SK-N-SH (cell line): ENCODE measurements around the gene FAM20A. TPM values are rescaled to one million over a fixed set of nuclear protein-coding genes. Genes with fewer than 3 reads are reported as not detected.

Experiments used
- CTCF ChIA-PET: fragments of 300-600, 350-600 bp; formaldehyde crosslinking; extraction: SDS; loops from one replicate; lab custom pipeline; 2021; lab: Yijun Ruan, JAX
- POLR2A ChIA-PET: fragments of 350-600 bp; sonication (Branson Sonifier 250); formaldehyde crosslinking; extraction: SDS; loops from one replicate; lab custom pipeline; 2020; ENCODE audit warnings: antibody characterized with exemption, inconsistent platforms; lab: Yijun Ruan, JAX
- DNase-seq: peaks from one replicate; pipeline ENCODE4 v3.0.0; 2012
- H2AFZ ChIP-seq: fragments of 200-600 bp; sonication (generic); 2 replicates; pipeline ENCODE4 v1.8.1; 2016; ENCODE audit warnings: antibody characterized with exemption, mild to moderate bottlenecking, low read depth
- H3F3A ChIP-seq: fragments of 200-600 bp; sonication (generic); replicated peaks from 2 replicates; pipeline ENCODE3; 2016; ENCODE audit warnings: antibody characterized with exemption, mild to moderate bottlenecking; ENCODE audit not compliant: insufficient read depth
- H3K27ac ChIP-seq, 2 experiments: fragments of 200-500 bp in 1 of 2; fragments of 200-600 bp in 1 of 2; sonication (Bioruptor generic) in 1 of 2; sonication (generic), shearing (Covaris generic) in 1 of 2; 2 replicates each; pipeline versions ENCODE4 v1.5.1 to v1.6.1; 2014 to 2016; ENCODE audit warnings: low read depth in 2 of 2, inconsistent platforms in 1 of 2, low read length in 1 of 2, mild to moderate bottlenecking in 1 of 2, mixed read lengths in 1 of 2
- H3K27me3 ChIP-seq: fragments of 200-600 bp; sonication (generic), shearing (Covaris generic); 2 replicates; pipeline ENCODE4 v1.6.1; 2016; ENCODE audit warnings: mixed run types; ENCODE audit not compliant: insufficient read depth
- H3K36me3 ChIP-seq, 2 experiments: fragments of 200-500 bp in 1 of 2; fragments of 200-600 bp in 1 of 2; sonication (Bioruptor generic) in 1 of 2; sonication (generic) in 1 of 2; replicated peaks in 1 of 2; 2 replicates each; pipeline versions ENCODE3 to v1.5.1; 2014 to 2016; ENCODE audit warnings: low read length in 1 of 2, mild to moderate bottlenecking in 1 of 2; ENCODE audit not compliant: insufficient read depth in 2 of 2, control insufficient read depth in 1 of 2
- H3K4me1 ChIP-seq, 2 experiments: fragments of 200-500 bp in 1 of 2; fragments of 200-600 bp in 1 of 2; sonication (Bioruptor generic) in 1 of 2; sonication (generic), shearing (Covaris generic) in 1 of 2; 2 replicates each; pipeline versions ENCODE4 v1.5.1 to v1.6.1; 2014 to 2016; ENCODE audit warnings: low read depth in 1 of 2, low read length in 1 of 2, mixed run types in 1 of 2; ENCODE audit not compliant: insufficient read depth in 2 of 2, control insufficient read depth in 1 of 2
- H3K4me2 ChIP-seq: fragments of 200-600 bp; sonication (generic), shearing (Covaris generic); 2 replicates; pipeline ENCODE4 v1.6.1; 2017; ENCODE audit warnings: mixed run types
- H3K4me3 ChIP-seq, 2 experiments: fragments of 200-500 bp in 1 of 2; fragments of 200-600 bp in 1 of 2; sonication (Bioruptor generic) in 1 of 2; sonication (generic), shearing (Covaris generic) in 1 of 2; 2 replicates each; pipeline versions ENCODE4 v1.5.1 to v1.8.1; 2014 to 2016; ENCODE audit warnings: low read depth in 2 of 2, inconsistent platforms in 1 of 2, low read length in 1 of 2, mild to moderate bottlenecking in 1 of 2, mixed read lengths in 1 of 2, moderate library complexity in 1 of 2
- H3K79me2 ChIP-seq: fragments of 200-600 bp; sonication (generic); 2 replicates; pipeline ENCODE4 v1.8.1; 2017; ENCODE audit warnings: mild to moderate bottlenecking; ENCODE audit not compliant: insufficient read depth
- H3K9ac ChIP-seq: fragments of 200-600 bp; sonication (generic); 2 replicates; pipeline ENCODE4 v1.6.1; 2017; ENCODE audit warnings: mixed run types
- H3K9me2 ChIP-seq: fragments of 200-600 bp; sonication (generic); 2 replicates; pipeline ENCODE4 v1.6.1; 2017; ENCODE audit warnings: mixed run types
- H3K9me3 ChIP-seq: fragments of 200-600 bp; sonication (generic); 2 replicates; pipeline ENCODE4 v1.6.1; 2017; ENCODE audit warnings: mixed run types, mild to moderate bottlenecking, moderate library complexity
- H4K20me1 ChIP-seq: fragments of 200-600 bp; sonication (generic); 2 replicates; pipeline ENCODE4 v1.6.1; 2017; ENCODE audit warnings: mild to moderate bottlenecking, mixed run types; ENCODE audit not compliant: insufficient read depth
- MXI1 ChIP-seq: IDR thresholded peaks from 2 replicates; pipeline ENCODE4 v1.6.1; 2012; ENCODE audit warnings: mild to moderate bottlenecking, low read depth, low read length, improper control_type of control experiment
- TEAD4 ChIP-seq: IDR thresholded peaks from 2 replicates; pipeline ENCODE4 v1.4.0; 2012; ENCODE audit warnings: mild to moderate bottlenecking, borderline replicate concordance; ENCODE audit not compliant: insufficient read depth
- WGBS: methylation state at CpG from one replicate; pipeline ENCODE4 v1.1.6; 2017; ENCODE audit warnings: low lambda C conversion rate; 5-methylcytosine and 5-hydroxymethylcytosine counted together
- polyA plus RNA-seq, 3 experiments: library from polyadenylated mRNA; depleted of rRNA; stranded (reverse); fragments of >200 nt; gene quantifications; 2 replicates each; pipeline ENCODE4 v1.2.3, GENCODE V29; 2012
- TF ChIP-seq, protein P1 (sequence below): IDR thresholded peaks from 2 replicates; pipeline ENCODE4 v1.4.0; 2012; ENCODE audit warnings: low read depth, borderline replicate concordance
- TF ChIP-seq, protein P2 (sequence below): IDR thresholded peaks from 2 replicates; pipeline ENCODE4 v1.6.1; 2012; ENCODE audit warnings: mild to moderate bottlenecking, low read depth, low read length, moderate library complexity
- TF ChIP-seq, protein P3 (sequence below): fragments of 150-350 bp; IDR thresholded peaks from 2 replicates; pipeline ENCODE4 v1.6.1; 2016; ENCODE audit warnings: mild to moderate bottlenecking, low read depth, low read length

Gene FAM20A
- polyA plus RNA-seq, 1 of the 3 experiments (the other 2 are of a cell fraction): not detected

DNA sequence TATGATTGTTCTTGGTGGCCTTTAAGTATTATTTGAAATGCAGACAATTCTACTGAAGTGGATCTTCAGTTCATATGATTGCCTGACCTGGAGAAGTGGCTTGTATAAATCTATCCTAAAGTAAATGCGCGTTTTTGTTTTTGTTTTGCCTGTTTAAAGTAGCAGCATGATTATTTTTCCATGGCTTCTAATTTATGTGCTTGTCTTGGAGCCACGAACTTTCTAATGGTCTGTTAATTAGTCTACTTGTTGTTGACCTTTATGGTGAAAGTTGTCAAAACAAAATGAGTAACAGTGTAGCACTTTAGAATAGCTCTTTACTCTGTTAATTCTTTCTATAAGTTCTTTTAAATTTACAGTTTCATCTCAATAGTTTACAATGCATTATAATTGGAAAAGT, 87.2 kb downstream of the FAM20A start:
- peaks cover 38 to 39% of the 10 kb centered on the region in 2 experiments for H3K36me3 ChIP-seq

DNA sequence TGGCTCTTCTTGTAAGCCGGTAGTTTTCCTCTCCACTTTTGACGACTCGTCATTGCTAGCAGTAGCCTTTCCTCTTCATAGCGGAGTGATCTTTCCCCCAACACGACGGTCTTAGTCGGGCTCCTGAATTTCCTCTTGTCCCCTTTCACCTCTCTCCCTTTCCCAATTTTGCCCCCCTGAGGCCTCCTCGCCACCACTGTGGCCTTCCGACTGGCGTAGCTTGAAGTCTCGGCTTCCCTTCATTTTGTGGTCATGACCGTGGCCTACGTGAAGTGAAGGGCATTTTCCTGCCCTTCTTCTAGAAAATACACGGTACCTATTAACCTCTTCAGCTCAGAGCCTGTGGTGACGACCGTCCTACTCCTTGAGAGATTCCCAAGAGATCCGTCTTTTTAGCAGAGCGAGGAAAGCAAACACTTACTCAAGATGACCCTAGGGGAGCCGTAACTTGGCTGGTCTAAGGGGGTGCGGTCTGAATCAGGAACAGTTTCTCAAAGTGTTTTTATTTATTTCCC, 88.2 kb downstream of the FAM20A start:
- H3K27me3 ChIP-seq: no peaks in the 10 kb centered on the region
- peaks cover 58% of the 10 kb centered on the region for H3K79me2 ChIP-seq
- H3K9ac ChIP-seq: peak overlapping the region; percentile 92
- H3K4me3 ChIP-seq: peak overlapping the region; percentile 78 to 98
- H4K20me1 ChIP-seq: peaks cover 46% of the 10 kb centered on the region
- H3K4me1 ChIP-seq: peaks cover 17 to 27% of the 10 kb centered on the region in 2 experiments; a peak in 2 of 4 replicates
- peaks cover 30% of the 10 kb centered on the region in 2 experiments for H3K36me3 ChIP-seq
- peak overlapping the region; percentile 97 to 98 for H3K27ac ChIP-seq
- CTCF ChIA-PET: interaction anchor here (1.4 to 1.6 kb wide), 2 partner anchors 47 to 248 kb away, joined by 3 to 7 read pairs; no protein-coding TSS in a partner anchor
- H3K9me3 ChIP-seq: no peaks in the 10 kb centered on the region
- H3F3A ChIP-seq: peaks cover 10% of the 10 kb centered on the region
- POLR2A ChIA-PET: interaction anchor here (0.6 to 0.9 kb wide), 3 partner anchors 13 to 63 kb away, joined by 3 to 4 read pairs (median 4); no protein-coding TSS in a partner anchor
- TF ChIP-seq, protein P1, sequence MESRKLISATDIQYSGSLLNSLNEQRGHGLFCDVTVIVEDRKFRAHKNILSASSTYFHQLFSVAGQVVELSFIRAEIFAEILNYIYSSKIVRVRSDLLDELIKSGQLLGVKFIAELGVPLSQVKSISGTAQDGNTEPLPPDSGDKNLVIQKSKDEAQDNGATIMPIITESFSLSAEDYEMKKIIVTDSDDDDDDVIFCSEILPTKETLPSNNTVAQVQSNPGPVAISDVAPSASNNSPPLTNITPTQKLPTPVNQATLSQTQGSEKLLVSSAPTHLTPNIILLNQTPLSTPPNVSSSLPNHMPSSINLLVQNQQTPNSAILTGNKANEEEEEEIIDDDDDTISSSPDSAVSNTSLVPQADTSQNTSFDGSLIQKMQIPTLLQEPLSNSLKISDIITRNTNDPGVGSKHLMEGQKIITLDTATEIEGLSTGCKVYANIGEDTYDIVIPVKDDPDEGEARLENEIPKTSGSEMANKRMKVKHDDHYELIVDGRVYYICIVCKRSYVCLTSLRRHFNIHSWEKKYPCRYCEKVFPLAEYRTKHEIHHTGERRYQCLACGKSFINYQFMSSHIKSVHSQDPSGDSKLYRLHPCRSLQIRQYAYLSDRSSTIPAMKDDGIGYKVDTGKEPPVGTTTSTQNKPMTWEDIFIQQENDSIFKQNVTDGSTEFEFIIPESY: no peak
- WGBS: 1% methylated on average over 20 of the region's 20 CpGs
- H3K9me2 ChIP-seq: no peaks in the 10 kb centered on the region
- H3K4me2 ChIP-seq: peak overlapping the region; percentile 96
- H2AFZ ChIP-seq: peak overlapping the region; percentile 98; the same call in 1 of the 2 replicates
- DNase-seq: peak; percentile 41

More for the DNA sequence above, 87.2 kb downstream of the FAM20A start:
- H3K27ac ChIP-seq: peak overlapping the region in 1 of 2 experiments; percentile 98; a peak in 1 of 4 replicates
- H3K9me2 ChIP-seq: no peaks in the 10 kb centered on the region
- H3F3A ChIP-seq: peaks cover 10% of the 10 kb centered on the region
- peaks cover 48% of the 10 kb centered on the region for H4K20me1 ChIP-seq
- H3K4me2 ChIP-seq: peak overlapping the region; percentile 96
- H3K4me1 ChIP-seq: peaks cover 17 to 27% of the 10 kb centered on the region in 2 experiments; a peak in 2 of 4 replicates
- no peaks in the 10 kb centered on the region for H3K9me3 ChIP-seq
- DNase-seq: no peak
- 18% methylated on average over 3 of the region's 3 CpGs for WGBS
- peaks cover 67% of the 10 kb centered on the region for H3K79me2 ChIP-seq
- peak overlapping the region; percentile 78 to 98 for H3K4me3 ChIP-seq
- peak overlapping the region; percentile 92 for H3K9ac ChIP-seq
- CTCF ChIA-PET: interaction anchor here (0.8 kb wide), 1 partner anchor 115 kb away, joined by 3 read pairs; no protein-coding TSS in a partner anchor
- no peak overlapping the region for H2AFZ ChIP-seq
- TF ChIP-seq MXI1 (no peak), TEAD4 (no peak)
- TF ChIP-seq, protein P2, sequence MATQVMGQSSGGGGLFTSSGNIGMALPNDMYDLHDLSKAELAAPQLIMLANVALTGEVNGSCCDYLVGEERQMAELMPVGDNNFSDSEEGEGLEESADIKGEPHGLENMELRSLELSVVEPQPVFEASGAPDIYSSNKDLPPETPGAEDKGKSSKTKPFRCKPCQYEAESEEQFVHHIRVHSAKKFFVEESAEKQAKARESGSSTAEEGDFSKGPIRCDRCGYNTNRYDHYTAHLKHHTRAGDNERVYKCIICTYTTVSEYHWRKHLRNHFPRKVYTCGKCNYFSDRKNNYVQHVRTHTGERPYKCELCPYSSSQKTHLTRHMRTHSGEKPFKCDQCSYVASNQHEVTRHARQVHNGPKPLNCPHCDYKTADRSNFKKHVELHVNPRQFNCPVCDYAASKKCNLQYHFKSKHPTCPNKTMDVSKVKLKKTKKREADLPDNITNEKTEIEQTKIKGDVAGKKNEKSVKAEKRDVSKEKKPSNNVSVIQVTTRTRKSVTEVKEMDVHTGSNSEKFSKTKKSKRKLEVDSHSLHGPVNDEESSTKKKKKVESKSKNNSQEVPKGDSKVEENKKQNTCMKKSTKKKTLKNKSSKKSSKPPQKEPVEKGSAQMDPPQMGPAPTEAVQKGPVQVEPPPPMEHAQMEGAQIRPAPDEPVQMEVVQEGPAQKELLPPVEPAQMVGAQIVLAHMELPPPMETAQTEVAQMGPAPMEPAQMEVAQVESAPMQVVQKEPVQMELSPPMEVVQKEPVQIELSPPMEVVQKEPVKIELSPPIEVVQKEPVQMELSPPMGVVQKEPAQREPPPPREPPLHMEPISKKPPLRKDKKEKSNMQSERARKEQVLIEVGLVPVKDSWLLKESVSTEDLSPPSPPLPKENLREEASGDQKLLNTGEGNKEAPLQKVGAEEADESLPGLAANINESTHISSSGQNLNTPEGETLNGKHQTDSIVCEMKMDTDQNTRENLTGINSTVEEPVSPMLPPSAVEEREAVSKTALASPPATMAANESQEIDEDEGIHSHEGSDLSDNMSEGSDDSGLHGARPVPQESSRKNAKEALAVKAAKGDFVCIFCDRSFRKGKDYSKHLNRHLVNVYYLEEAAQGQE: no peak
- TF ChIP-seq, protein P3, sequence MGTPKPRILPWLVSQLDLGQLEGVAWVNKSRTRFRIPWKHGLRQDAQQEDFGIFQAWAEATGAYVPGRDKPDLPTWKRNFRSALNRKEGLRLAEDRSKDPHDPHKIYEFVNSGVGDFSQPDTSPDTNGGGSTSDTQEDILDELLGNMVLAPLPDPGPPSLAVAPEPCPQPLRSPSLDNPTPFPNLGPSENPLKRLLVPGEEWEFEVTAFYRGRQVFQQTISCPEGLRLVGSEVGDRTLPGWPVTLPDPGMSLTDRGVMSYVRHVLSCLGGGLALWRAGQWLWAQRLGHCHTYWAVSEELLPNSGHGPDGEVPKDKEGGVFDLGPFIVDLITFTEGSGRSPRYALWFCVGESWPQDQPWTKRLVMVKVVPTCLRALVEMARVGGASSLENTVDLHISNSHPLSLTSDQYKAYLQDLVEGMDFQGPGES: no peak
- POLR2A ChIA-PET: no interaction called here
- no peaks in the 10 kb centered on the region for H3K27me3 ChIP-seq
